Lower lobe of right lung (tissue), 2 donors: ENCODE measurements around the gene FNTB. TPM values are rescaled to one million over a fixed set of nuclear protein-coding genes. Genes with fewer than 3 reads are reported as not detected.

Source experiments
- ATAC-seq, 2 donors: fragments of 200-7000 bp; cut with Tn5 transposase; one replicate each; pipeline ENCODE4 v1.9.1; 2020 to 2022; ENCODE audit warnings: mild to moderate bottlenecking in 2 of 2, moderate library complexity in 2 of 2
- DNase-seq: peaks from one replicate; pipeline ENCODE4 v3.0.0-alpha.2; 2020
- H3K27ac ChIP-seq: fragments of 200-600 bp; one replicate; pipeline ENCODE4 v1.8.0; 2022
- H3K27me3 ChIP-seq: fragments of 200-600 bp; one replicate; pipeline ENCODE4 v1.8.0; 2022; ENCODE audit warnings: low read depth
- H3K36me3 ChIP-seq: fragments of 200-600 bp; one replicate; pipeline ENCODE4 v1.8.0; 2022; ENCODE audit warnings: mild to moderate bottlenecking
- H3K4me1 ChIP-seq: fragments of 200-600 bp; one replicate; pipeline ENCODE4 v1.8.0; 2022
- H3K4me3 ChIP-seq: fragments of 200-600 bp; one replicate; pipeline ENCODE4 v1.8.0; 2022; ENCODE audit warnings: mild to moderate bottlenecking
- H3K9me3 ChIP-seq: fragments of 200-600 bp; one replicate; pipeline ENCODE4 v1.8.0; 2022
- intact Hi-C: fragments of 100-400 bp; cut with DNase I; formaldehyde crosslinking; loops from one replicate; pipeline ENCODE4 v1.11.0; 2022
- total RNA-seq: library from RNA; stranded (reverse); fragmentation: NEBNext Ultra II Directional; extraction: Animal tissue kit (Norgen Biotek cat#: 25700); gene quantifications from one replicate; pipeline ENCODE4 v1.2.1, GENCODE V29; 2021
- TF ChIP-seq, protein P1 (sequence below): fragments of 200-600 bp; IDR thresholded peaks from one replicate; pipeline ENCODE4 v1.8.0; 2022; ENCODE audit warnings: antibody characterized with exemption, mild to moderate bottlenecking
- donor health status: DM: no; HTN: yes; CAD: no; lungs with severe emphysema.

The FNTB gene
- total RNA-seq, 1 donor from 2014 or later = 14.0 TPM

DNA sequence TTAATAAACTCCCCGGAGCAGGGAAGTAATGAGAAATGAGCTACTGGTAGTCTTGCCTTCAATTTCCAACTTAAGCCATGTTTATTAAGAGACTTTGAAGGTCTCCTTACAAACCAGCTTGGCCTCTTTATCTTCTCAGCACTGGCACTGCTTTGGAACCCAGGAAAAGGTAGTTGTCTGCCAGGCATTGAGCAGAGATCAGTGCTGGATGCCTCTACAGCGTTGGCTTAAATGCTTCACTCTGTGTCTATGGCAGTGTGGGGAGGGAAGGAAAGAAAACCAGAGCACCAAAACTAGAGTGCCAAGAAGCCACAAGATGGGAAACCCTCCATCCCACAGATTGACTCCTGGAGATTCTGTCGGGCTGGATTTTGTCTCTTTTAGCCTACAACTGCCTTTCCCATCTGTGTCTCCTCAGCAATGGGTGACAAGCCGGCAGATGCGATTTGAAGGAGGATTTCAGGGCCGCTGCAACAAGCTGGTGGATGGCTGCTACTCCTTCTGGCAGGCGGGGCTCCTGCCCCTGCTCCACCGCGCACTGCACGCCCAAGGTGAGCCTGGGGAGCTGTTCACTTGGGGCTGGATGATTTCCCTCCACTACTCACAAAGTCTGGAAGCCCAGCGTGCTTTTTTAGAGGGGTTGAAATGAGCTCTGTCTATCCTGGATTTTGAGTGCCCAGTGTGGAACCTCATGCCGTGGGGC, 57.3 kb downstream of the FNTB start:
- Histone ChIP-seq H3K9me3 (no peaks in the 10 kb centered on the region), H3K27me3 (no peaks in the 10 kb centered on the region), H3K4me1 (peaks cover 13% of the 10 kb centered on the region), H3K4me3 (no peak overlapping the region), H3K36me3 (peaks cover 22% of the 10 kb centered on the region), H3K27ac (no peak overlapping the region)
- ATAC-seq (no peak), DNase-seq (no peak)
- TF ChIP-seq, protein P1, sequence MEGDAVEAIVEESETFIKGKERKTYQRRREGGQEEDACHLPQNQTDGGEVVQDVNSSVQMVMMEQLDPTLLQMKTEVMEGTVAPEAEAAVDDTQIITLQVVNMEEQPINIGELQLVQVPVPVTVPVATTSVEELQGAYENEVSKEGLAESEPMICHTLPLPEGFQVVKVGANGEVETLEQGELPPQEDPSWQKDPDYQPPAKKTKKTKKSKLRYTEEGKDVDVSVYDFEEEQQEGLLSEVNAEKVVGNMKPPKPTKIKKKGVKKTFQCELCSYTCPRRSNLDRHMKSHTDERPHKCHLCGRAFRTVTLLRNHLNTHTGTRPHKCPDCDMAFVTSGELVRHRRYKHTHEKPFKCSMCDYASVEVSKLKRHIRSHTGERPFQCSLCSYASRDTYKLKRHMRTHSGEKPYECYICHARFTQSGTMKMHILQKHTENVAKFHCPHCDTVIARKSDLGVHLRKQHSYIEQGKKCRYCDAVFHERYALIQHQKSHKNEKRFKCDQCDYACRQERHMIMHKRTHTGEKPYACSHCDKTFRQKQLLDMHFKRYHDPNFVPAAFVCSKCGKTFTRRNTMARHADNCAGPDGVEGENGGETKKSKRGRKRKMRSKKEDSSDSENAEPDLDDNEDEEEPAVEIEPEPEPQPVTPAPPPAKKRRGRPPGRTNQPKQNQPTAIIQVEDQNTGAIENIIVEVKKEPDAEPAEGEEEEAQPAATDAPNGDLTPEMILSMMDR = no peak
- intact Hi-C loops = no loop called here

DNA sequence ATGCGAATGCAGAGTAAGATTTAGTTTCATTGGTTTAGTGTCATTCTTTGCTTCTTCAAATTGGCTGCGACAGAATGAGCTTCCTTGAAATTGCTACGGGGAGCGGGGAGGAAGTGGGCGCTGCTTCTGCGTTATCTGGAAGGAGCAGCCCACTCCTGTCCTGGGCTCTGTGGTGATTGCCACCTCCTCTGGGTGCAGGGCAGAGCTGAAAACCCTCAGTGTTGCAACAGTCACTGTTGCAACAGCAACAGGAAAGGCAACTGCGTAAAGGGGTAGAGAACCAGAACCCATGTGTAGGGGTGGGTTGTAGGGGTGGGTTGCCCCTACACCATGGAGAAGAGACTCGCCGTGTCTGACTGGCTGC, 57.9 kb downstream of the FNTB start:
- TF ChIP-seq, protein P1 = no peak
- Histone ChIP-seq H3K27ac (no peak overlapping the region), H3K4me1 (peaks cover 13% of the 10 kb centered on the region), H3K27me3 (no peaks in the 10 kb centered on the region), H3K4me3 (no peak overlapping the region), H3K9me3 (no peaks in the 10 kb centered on the region), H3K36me3 (peaks cover 22% of the 10 kb centered on the region)
- intact Hi-C loops = no loop called here
- DNase-seq (peak; percentile 75), ATAC-seq (peak; percentile 63 to 73)

DNA sequence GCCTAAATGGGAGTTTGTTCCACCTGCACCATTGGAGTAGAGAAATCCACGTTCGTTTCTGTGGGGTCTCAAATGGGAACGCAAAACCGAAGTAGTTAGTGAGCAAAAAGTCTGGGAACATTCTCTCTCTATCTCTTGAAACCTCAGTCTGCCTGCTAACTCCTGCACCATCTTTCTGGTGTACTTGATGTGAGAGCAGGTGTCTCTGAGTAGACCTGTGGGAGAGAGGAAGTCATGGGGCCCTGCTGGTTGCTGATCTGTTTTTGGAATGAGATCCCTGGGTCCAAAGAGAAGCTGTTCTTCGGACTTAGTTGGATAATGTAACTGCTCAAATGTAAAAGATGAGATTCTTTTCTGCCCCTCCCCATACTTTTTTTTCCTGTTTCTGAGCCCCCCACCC, 58.3 kb downstream of the FNTB start:
- H3K9me3 ChIP-seq = no peaks in the 10 kb centered on the region
- no peak overlapping the region for H3K27ac ChIP-seq
- no peaks in the 10 kb centered on the region for H3K27me3 ChIP-seq
- H3K4me1 ChIP-seq = peaks cover 13% of the 10 kb centered on the region
- intact Hi-C loops = no loop called here
- DNase-seq = no peak
- no peak for ATAC-seq
- no peak overlapping the region for H3K4me3 ChIP-seq
- H3K36me3 ChIP-seq = peaks cover 22% of the 10 kb centered on the region
- TF ChIP-seq, protein P1 = no peak

DNA sequence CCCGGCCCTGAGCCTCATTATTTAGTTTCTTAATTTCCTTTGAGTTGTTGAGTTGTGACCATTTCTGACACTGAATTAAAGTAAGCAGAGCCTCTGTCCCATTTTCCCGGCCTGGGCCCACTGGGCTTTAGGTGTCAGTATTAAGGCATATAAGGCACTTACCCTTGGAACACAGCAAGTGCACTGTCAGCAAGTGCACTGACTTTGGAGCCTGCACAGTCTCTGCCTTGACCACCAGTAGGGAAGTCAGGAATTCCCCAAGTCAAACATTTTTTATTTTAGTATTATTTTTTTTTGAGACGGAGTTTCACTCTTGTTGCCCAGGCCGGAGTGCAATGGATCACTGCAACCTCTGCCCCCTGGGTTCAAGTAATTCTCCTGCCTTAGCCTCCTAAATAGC, 59.0 kb downstream of the FNTB start:
- intact Hi-C loops = no loop called here
- Histone ChIP-seq H3K36me3 (peaks cover 18% of the 10 kb centered on the region), H3K9me3 (no peaks in the 10 kb centered on the region), H3K27me3 (no peaks in the 10 kb centered on the region), H3K4me3 (no peak overlapping the region), H3K27ac (no peak overlapping the region), H3K4me1 (peaks cover 13% of the 10 kb centered on the region)
- DNase-seq = no peak
- TF ChIP-seq, protein P1 = no peak
- no peak for ATAC-seq

DNA sequence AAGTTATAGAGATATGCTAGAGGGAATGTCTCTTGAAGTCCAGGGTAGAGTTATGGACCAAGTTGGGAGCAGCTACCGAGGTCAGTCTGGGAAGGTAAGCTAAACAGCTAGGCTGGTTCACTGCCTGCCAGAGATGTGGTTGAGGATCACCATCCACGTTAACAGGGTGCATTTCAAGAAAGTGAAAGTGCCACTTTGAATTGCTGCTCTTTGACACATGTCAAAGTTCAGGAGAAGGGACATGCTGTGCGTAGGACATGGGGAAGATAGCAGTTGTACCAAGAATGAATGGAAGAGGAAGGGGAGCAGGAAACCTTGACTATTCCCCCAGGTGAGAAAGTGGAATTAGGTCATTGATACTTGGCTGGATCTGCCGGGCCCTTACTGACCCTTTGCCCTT, 66.1 kb downstream of the FNTB start:
- Histone ChIP-seq H3K27me3 (no peaks in the 10 kb centered on the region), H3K27ac (no peak overlapping the region), H3K4me3 (no peak overlapping the region), H3K9me3 (no peaks in the 10 kb centered on the region), H3K36me3 (peaks cover 42% of the 10 kb centered on the region), H3K4me1 (peaks cover under 1% of the 10 kb centered on the region)
- intact Hi-C loops = no loop called here
- ATAC-seq (no peak), DNase-seq (no peak)
- TF ChIP-seq, protein P1 = no peak
